GM19238 (cell line): ENCODE measurements around the gene KNDC1.

ENCODE experiments used
- DNase-seq: peaks from one replicate; pipeline ENCODE4 v3.0.0; 2011; ENCODE audit warnings: low spot score; ENCODE audit not compliant: insufficient read length

Gene KNDC1

DNA sequence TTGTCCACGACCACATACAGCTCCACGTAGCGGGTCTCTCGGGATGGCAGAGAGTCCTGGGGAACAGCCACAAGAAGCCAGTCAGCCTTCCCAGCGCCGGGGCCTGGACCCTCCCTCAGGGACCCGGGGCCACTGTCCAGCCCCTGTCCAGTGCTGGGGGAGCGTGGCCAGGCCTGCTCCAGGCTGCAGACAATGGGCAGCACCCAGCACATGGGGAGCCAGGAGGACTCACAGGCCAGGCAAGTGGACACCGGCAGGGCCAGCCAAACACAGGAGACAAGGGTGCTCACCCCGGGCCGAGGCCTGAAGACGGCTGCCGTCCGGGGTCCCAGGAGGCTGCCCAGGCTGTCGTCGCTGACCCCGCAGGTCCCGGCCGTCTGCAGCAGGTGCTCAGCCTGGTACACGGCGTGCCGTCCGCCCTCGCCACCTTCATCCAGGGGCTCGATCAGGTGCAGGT lies 113.0 kb downstream of the KNDC1 start:
- no peak for DNase-seq

DNA sequence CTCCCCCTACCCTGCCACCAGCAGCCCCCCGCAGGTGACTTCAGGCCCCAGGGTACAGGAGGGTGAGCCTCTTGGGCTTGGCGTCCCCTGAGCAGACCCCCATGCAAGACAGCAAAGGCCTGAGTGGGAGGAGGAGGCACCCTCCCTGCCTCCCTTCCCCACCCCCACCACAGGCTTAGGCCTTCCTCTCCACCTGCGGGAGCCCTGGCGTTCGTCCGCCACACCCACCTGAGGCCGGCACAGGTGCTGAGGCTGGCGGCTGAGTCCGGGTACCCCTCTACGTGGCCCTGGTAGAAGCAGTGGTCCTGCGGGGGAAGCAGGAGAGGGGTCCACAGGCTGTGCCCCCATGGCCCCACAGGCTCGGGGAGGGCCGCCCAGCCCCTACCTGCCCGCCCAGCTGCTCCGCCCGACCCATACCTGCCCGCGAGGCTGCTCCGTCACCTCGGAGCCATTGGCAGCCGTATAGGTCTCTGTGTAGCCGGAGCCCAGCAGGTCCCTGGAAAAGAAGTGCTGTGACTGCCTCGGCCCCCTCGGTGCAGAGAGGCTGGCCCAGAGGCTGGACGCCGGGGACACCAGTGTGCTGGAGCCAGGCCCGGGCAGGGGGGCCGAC lies 113.6 kb downstream of the KNDC1 start:
- DNase-seq = no peak

DNA sequence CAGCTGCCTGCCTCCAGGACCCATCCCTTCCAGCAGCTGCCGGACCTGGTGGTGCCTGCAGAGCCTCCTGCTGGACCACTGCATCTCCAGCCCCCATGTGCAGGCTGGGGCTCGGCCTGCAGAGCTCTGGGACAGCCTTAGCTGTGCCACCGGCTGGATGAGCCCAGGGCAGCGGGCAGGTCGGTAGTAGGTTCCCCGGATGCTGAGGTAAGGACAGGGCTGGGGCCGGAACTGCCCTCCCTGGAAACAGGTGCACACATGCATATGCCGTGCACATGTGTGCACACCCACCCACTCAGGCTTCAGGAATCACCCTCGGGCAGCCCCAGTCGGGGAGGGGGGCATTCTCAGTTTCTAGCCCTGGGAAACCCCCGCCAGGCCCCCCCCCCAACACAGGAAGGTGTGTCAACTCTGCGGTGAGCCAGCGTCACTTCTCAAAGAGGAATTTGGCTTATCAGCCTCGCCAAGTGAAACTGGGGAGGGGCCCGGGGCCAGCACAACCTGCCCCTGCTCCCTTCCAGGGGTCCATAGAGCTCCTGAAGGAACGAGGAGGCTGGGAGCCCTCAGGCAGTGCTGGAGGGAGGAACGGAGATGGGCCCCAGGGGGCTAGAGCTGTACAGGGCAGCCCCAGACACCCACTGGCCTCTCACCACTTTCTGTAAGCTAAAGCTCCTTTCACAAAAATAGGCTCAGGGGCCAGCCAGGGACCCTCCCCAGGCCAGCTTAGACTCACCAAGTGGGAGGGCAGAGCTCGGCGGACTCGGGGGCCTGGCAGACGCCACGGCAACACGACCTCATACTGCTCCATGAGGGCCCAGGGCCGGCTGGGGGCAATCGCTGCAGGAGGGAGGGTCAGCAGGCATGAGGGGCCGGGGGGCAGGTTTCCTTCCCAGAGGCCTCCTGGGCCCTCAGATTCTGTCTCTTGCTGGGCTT lies 115.0 kb downstream of the KNDC1 start:
- peak; percentile 92 for DNase-seq

DNA sequence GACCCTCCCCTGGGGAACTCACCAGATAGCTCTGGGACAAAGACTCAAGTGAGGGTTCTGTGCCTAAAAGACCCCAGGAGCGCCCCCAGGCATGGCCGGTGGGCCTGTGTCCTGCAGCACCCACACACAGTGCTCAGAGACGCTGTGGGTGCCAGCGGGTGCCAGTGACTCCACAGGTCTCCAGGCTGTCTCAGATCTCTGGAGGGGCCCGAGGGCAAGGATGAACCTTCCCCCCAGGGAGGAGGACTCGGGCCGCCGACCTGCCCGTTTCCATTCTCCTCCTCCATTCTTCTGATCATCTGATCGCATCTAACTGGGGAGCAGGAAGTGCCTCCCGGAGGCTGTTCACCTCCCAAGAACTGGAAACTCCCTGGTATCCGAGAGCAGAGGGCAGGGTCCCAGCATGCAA lies 115.7 kb downstream of the KNDC1 start:
- peak; percentile 79 for DNase-seq
